Left colon (tissue), 2 donors: ENCODE results near the gene CCKAR. TPM values are rescaled to one million over a fixed set of nuclear protein-coding genes. Genes with fewer than 3 reads are reported as not detected.
"Not testable (repeated sequence)": the region's sequence is repeated elsewhere in the genome, so short reads cannot be mapped to it uniquely, and the experiment has no call there.

Source experiments
- ATAC-seq: fragments of 200-7000 bp; cut with Tn5 transposase; one replicate; pipeline ENCODE4 v1.9.1; 2020; ENCODE audit warnings: mild to moderate bottlenecking, moderate library complexity
- DNase-seq, 2 donors: peaks; one replicate each; pipeline ENCODE4 v3.0.0-alpha.2; 2020
- intact Hi-C, 2 donors: fragments of 100-400 bp; cut with DNase I in 1 of 2; cut with micrococcal nuclease in 1 of 2; formaldehyde crosslinking; loops; one replicate each; pipeline versions ENCODE4 v1.11.2 to v1.14.0; 2022; cut with DNase I, micrococcal nuclease
- long read RNA-seq: library from polyadenylated mRNA; unstranded; transcript quantifications from one replicate; pipeline ENCODE4 v2.0.0, GENCODE V29; 2021
- total RNA-seq, 2 donors: library from RNA; stranded (reverse); fragmentation: NEBNext Ultra II Directional; extraction: Animal tissue kit (Norgen Biotek cat#: 25700); gene quantifications; one replicate each; pipeline ENCODE4 v1.2.1, GENCODE V29; 2021
- donor health status: DM: no; HTN: no; CAD: no.
- donor health status: DM: yes; HTN: yes; CAD: no.

CCKAR gene
- not detected for total RNA-seq
- long read RNA-seq, result 0 reads

- intact Hi-C loops, result no loop called here
- DNase-seq, result no peak
- no peak for ATAC-seq
Observed at GRCh38 chr4:26490111-26490959, at the start of gene CCKAR. CCKAR (minus strand) TSS chr4:26490484; CDS start chr4:26490267, 217 bp downstream.

GRCh38 chr4:26533685-26534084 is 43.4 kb upstream of the CCKAR start:
- ATAC-seq (no peak), DNase-seq (no peak)
- intact Hi-C loops, result no loop called here

DNA sequence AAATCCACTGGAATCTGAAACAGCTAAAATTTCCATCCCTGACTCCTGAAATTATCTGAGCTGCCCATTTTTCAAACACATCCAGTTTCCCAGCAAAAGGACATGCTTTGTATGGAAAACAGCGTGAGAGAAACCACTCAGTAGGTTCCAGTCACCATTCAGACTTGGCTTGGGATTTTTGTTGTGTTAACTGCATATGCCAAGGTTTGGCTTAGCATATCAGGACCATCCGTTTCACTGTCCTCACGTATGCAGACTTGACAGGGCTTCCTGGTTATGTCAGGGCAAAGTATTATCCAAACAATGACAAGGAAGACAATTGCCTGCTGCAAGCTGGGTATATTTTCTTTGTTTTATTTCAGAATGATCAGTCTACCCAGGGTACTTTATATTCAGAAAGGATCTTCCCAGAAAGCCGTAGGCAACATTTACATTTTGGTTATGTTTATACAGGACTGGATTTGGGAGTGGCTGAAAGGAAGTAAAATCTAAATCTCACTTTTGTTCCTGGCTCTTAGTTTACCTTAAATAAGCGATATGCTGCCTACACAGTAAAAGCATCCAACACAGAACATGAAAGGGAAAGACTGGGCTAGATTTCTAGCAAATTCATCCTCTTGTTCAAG is 41.3 kb upstream of the CCKAR start:
- ATAC-seq (no peak), DNase-seq (no peak)
- intact Hi-C loops, result no loop called here

- ATAC-seq (no peak), DNase-seq (no peak)
- intact Hi-C loops, result no loop called here
Observed at GRCh38 chr4:26530099-26530498, 39.8 kb upstream of the CCKAR start.

- ATAC-seq (no peak), DNase-seq (no peak)
- intact Hi-C loops, result no loop called here
Observed at GRCh38 chr4:26529479-26529878, 39.2 kb upstream of the CCKAR start.

DNA sequence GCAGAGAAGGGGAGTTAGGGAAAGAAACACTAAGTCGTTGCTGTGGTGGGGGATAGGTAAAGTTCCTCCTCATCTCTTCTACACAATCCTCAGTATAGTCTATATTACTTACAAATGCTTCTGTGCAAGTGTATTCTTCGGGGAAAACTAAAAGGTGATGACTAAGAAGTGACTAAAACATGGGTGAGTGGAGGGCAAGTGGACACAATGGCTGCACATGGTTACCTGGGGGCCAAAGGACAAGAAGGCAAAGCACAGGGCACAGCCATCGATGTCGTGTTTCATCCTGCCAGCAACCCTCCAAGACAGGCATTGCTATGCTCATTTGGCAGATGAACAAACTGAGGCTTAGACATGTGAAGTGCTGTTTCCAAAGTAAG is 35.5 kb upstream of the CCKAR start:
- ATAC-seq, result no peak
- intact Hi-C loops, result no loop called here
- no peak for DNase-seq

DNA sequence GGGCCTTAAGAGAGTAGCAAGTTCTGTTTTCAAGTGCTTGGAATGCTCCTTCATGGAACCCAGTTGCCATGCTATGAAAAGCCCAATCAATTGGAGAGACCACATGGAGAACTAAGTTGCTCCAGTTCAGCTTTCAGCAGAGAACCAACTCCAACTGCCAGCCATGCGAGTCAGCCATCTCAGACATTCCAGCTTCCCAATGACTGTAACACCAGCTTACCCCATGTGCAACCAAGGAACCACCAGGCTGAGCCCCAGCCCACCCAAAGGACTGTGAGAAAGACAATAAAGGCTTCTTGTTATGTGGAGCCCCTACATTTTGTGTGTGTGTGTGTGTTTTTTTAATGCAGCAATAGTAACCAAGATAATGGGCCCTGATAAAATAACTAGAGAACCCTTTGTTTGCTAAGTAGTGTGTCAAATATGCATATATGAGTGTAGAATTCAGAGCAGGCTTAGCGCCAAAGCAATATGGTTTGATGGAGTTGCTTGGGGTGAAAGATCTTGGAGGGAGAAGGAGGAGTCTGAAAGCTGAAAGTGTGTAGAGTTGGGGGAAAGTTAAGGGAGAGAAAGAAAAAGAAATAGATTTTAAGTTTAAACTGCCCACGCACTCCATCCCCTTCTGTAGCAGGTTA is 35.0 kb upstream of the CCKAR start:
- ATAC-seq (no peak), DNase-seq (no peak)
- intact Hi-C loops, result no loop called here

GRCh38 chr4:26524011-26524410 is 33.7 kb upstream of the CCKAR start:
- ATAC-seq (no peak), DNase-seq (no peak)
- intact Hi-C loops, result no loop called here

DNA sequence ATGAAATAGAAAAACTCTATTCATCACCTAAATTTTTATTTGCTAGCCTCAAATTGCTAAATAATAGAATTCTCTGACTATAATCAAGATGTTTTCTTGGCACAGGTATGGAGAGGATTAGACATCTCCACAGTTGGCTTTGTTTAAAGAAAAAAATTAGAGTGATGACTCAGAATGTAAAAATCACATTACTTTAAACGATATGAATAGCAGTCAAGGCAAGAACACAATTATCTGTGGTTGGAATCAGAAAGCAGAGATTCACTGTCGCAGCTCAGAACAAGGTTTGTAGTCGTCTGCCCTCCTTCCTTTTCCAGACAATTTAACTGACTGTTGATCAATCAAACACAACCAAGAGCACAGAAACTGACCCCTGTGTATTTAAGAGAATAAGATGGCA is 32.2 kb upstream of the CCKAR start:
- no peak for DNase-seq
- intact Hi-C loops, result no loop called here
- ATAC-seq, result no peak

- DNase-seq (no peak), ATAC-seq (no peak)
- intact Hi-C loops, result no loop called here
Observed at GRCh38 chr4:26520728-26521450, 30.6 kb upstream of the CCKAR start.

DNA sequence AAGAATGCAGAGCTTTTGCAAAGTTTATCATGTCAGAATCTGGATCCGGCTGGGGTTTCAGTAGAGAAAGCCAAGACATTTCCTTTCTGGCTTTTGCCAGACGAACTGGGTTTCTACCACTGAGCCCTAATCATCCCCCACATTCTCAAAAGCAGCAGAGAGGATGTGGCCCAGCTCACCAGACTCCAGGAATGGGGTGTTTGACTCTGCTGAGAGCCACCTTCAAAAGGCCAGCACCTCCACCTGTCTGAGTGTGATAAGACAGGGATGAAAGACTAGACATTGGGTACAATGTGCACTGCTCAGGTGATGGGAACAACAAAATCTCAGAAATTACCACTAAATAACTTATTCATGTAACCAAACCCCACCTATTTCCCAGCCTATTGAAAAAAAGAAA is 25.7 kb upstream of the CCKAR start:
- ATAC-seq (no peak), DNase-seq (no peak)
- intact Hi-C loops, result no loop called here

GRCh38 chr4:26510334-26510964 is 20.2 kb upstream of the CCKAR start:
- ATAC-seq, result no peak
- no peak for DNase-seq
- intact Hi-C loops, result no loop called here

- intact Hi-C loops, result no loop called here
- no peak for ATAC-seq
- no peak for DNase-seq
Observed at GRCh38 chr4:26509681-26510333, 19.5 kb upstream of the CCKAR start.

DNA sequence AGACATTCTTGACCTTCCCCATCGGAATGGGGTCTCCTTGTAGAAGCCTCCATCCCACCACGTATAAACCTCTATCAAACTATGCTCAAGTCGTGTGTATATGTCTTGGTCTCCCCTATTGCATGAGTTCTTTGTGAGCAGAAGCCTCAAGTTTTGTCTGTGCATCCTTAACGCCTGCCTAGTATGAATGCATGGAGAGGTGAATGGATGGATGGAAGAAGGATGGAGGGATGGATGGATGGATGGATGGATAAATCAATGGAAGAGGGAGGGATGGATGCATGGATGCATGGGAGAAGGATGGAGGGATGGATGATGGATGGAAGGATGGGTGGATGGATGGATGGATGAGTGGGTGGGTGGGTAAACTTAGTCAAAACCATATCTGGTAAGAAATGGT is 17.0 kb upstream of the CCKAR start:
- ATAC-seq (no peak), DNase-seq (no peak)
- intact Hi-C loops, result no loop called here

- intact Hi-C loops, result no loop called here
- ATAC-seq (no peak), DNase-seq (no peak)
Observed at GRCh38 chr4:26503844-26504243, 13.6 kb upstream of the CCKAR start.

DNA sequence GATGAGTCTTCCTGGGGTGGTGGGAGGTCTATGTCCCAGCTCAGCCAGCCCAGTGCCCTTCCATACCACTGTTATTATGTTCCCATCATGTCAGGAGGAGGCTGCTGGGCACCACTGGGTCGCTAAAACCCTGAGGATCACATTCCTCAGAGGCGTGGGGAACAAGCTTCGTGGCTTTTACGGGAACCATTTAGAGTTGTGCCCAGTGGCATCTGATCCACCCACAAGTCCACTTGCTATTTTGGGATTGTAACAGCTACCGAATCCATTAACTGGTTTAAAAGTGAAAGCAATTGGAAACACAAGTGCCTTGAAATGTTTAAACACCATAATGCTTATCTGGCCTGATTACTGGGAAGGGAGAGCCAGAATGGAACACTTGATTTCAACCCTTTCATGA is 13.1 kb upstream of the CCKAR start:
- intact Hi-C loops, result no loop called here
- no peak for ATAC-seq
- DNase-seq, result no peak

- intact Hi-C loops, DNase-seq, ATAC-seq: not testable (repeated sequence)
Observed at GRCh38 chr4:26500565-26500999, 10.3 kb upstream of the CCKAR start.

GRCh38 chr4:26496207-26496783 is 6.0 kb upstream of the CCKAR start:
- intact Hi-C loops, result no loop called here
- ATAC-seq, result no peak
- DNase-seq, result no peak
